Kidney capillary endothelial cell (primary cell): ENCODE results near the gene SMOC1.

Source experiments
- DNase-seq: peaks from one replicate; pipeline ENCODE4 v3.0.0-alpha.2; 2018; ENCODE audit warnings: low spot score

SMOC1 gene, protein sequence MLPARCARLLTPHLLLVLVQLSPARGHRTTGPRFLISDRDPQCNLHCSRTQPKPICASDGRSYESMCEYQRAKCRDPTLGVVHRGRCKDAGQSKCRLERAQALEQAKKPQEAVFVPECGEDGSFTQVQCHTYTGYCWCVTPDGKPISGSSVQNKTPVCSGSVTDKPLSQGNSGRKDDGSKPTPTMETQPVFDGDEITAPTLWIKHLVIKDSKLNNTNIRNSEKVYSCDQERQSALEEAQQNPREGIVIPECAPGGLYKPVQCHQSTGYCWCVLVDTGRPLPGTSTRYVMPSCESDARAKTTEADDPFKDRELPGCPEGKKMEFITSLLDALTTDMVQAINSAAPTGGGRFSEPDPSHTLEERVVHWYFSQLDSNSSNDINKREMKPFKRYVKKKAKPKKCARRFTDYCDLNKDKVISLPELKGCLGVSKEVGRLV

DNA sequence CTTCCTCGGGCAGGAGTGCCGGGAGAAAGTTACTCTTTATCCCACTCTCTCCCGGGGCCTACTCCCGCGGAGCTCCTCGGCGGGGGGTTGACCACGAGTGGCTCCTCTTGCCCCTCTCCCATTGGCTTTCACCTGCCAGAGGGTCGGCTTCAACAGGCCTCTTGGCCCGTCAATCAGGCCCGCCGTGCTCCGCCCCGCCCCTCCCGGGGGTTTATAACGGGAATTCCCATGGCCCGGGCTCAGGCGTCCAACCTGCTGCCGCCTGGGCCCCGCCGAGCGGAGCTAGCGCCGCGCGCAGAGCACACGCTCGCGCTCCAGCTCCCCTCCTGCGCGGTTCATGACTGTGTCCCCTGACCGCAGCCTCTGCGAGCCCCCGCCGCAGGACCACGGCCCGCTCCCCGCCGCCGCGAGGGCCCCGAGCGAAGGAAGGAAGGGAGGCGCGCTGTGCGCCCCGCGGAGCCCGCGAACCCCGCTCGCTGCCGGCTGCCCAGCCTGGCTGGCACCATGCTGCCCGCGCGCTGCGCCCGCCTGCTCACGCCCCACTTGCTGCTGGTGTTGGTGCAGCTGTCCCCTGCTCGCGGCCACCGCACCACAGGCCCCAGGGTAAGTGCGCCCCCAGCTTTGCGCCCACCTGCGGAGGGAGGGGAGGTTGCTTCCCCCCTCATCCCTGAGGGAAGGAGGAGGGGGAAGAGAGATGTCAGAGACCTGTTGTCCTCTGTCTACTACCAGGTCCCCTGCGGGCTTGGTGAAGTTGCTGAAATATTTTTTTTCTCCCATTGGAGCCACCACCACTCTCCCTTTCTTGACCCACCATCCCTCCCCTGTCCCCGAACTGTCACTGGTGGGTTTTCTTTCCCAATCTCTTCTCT lies at the start of gene SMOC1:
TSS of gene SMOC1 (plus strand) at position 242 of the 869 bp plus-strand sequence. CDS start at position 505, 263 bp downstream.
- DNase-seq, result no peak

DNA sequence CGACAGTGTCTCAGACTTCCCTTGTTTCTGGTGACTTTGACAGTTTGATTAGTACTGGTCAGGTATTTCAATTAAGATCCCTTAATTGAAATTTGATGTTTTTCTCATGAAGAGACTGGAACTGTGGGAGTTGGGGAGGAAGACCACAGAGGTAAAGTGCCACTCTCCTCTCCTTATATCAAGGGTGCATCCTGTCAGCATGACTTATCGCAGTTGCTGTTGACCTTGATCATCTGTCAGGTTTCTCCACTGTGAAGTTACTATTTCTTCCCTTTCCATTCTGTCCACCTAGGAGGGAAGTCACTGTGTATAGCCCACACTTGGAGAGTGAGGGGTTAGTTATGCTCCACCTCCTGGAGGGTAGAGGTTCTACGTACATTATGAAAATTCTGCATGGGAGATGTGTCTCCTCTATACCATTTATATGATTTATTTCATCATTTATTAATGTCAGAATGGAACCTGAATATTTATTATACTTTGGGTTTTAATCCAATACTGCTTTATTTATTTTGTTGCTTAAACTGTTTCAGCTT lies 40.3 kb upstream of the SMOC1 start:
- no peak for DNase-seq

DNA sequence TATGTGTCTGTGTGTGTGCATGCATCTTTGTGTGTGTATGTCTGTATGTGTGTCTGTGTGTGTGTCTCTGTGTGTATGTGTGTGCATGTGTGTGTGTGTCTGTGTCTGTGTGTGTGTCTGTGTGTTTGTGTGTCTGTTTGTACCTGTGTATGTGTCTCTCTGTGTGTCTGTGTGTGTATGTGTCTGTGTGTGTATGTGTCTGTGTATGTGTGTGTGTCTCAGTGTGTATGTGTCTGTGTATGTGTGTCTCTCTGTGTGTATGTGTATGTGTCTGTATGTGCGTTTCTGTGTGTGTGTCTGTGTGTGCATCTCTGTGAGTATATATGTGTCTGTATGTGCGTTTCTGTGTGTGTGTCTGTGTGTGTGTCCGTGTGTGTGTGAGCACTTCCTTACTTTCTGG lies 39.6 kb upstream of the SMOC1 start:
- DNase-seq, result no peak

DNA sequence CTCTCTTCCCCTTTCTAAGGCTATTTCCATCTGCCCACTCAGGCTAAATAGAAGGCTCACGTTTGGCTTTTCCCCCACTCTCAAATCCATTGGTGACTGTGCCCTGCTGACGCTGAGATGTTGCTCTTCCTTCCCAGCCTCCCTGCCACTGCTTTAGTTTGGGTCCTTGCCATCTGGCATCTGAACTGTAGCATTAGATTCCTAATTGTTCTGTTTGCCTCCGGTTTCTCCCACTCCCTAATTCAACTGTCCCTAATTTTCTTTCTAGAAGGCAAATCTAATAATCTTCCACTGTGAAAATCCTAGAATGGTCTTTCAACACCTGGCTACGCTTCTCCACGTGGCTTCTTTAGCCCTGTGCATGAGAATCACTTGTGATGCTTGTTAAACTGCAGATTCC lies 37.6 kb upstream of the SMOC1 start:
- DNase-seq, result no peak

DNA sequence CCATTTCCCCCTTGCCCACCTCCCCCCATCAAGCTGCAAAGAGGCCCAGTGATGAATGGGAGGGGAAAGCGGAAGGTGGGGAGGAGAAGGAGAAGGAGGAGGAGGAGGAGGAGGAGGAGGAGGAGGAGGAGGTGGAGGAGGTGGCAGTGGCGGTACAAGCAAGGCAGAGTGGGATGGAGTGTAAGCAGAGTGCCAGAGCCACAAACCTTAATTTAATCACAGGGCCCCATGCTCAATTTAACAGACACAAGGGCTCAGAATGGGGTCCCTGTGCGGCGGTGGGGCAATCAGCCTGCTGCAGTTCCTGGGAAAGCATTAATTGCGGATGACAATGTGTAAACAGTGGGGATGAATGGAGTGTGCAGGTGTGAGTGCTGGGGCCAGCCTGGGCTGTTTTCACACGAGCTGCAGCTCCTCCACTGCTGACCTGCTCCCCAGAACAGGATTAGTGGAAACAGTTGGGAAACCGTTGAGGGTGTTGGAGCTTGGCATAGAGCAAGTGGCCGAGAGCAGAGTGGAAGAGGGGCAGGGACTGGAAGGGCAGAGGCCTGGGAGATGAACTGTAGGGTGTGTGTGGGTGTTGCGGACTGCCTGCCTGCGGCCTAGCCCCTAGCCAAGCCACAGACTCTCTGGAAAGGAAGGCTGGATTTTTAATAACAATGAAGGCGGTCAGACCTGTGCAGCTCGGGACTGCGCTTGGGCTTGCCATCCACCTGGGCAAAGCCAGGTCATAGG lies 36.4 kb upstream of the SMOC1 start:
- DNase-seq, result no peak

DNA sequence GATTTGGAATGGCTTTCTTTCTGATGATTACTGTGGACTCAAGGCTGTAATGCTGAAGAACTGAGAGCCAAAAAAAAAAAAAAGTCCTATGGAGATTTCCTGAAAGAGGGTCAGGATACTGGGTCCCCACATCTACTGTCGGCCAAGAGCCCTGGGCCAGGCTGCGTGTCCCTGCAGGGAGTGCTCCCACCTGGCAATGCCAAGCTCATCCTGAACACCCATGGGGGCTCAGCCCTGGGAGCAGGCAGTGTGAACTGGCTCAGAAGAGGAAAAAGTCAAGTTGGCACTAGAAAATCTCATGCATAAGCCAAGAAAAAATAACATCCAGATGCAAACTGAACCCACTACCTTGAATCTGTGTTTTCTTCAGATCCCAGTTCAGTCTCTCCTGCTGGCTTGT lies 35.0 kb upstream of the SMOC1 start:
- no peak for DNase-seq

DNA sequence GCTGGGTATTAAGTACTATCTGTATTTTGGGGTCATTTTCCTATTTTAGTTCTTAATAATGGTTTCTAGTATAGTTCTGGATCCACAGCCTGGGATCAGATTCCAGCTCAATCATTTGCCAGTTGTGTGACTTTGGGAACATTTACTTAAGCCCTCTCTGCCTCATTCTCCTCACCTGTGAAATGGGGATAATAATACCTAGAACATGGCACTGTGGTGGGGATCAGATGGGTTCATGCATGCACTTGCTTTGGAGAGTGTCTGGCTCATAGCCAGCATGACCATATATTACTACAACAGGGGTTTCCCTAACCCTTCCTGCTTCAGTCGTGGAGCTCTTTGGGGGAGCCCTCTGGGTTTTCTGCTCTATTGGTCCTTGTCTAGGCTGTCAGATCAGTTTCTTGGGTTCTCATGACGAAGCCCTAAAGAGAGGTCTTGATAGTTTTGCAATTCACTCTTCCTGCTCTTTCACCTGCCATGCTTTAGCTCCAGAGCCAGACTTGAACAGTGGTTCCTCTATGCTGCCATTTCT lies 34.1 kb upstream of the SMOC1 start:
- DNase-seq, result no peak

DNA sequence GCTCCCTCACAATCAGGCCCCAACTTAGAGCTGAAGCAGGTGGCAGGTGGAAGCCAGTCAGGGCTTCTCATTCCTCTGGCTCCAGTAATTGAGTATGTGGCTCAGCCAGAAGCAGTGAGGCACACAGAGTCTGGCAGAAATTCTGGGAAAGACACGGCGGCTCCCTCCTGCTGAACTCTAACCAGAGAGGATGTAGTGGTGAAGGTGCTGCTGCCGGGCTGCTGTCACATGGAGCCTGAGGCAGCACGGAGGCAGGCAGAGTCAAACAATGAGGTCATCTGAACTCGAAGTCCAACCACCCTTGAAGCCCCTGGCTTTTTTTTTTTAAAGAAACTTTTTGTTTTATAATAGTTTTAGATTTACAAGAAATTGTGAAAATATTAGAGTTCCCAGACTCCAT lies 33.4 kb upstream of the SMOC1 start:
- DNase-seq, result no peak

DNA sequence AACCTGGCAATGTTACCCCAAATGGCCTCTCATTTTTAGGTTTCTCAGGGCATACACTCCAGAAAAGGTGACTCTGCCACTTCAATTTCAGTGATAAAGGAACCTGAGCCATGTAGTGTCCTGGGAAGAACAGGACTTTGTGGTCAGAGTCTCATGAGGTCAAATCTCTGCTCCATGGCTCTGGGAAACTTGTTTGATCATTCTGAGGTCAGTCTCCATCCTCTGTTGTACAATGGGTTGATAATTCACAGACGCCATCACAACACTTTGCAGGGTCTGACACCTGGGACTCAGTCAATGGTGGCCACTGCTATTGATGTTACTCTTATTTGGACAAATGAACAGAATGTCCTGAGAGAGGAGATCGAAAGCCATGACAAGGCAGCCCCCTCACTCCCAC lies 31.1 kb upstream of the SMOC1 start:
- no peak for DNase-seq

DNA sequence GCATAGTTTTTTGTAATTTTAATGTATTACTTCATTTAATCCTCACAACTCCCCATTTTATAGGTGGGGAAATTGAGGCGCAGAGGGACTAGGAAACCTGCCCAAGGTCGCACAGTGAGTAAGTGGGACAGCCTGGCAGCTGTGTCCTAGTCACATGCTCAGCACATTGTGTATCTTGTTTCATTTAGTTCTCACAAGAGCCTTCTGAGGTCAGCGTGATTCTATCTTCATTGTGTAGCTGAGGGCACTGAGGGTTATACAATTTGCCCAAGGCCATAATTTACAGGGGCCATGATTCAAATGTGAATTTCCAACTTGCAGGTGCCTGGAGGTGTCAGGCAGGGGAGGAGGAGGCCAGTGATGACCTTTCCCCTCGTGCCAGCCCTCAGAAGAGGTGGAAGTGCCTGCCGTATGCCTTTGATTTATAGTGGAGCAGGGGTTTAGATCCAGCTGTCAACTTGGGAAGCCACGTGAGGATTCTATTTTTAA lies 30.3 kb upstream of the SMOC1 start:
- DNase-seq, result no peak

DNA sequence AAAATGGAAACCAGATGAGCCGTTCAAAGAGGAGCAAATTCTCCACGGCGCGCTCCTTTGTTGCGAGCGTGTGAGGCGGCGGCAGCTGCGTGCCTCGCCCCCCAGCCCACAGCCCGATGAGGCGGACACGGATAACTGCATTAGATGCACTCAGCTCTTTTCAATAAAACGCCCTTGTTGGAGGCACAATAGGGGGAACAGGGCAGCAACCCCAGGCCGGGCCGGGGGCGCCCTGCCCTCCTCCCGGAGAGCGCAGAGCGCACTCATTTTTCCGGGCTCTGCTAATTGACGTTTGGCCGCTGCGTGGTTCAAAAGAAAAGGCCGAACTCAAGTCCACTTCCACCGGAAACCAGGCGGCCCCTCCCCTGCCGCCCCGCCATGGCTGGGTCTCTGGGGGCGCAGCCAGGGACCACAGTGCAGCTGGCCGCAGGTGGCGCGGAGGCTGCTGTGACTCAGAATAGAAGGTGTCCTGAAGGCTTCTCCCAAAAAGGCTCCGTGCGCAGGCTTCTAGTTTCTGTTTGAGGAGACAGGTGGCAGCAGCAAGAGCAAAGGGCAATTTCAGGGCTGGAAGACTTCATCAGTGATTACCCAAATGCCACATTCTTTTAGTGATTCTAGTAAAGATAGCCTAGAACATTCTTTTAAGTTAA lies 29.0 kb upstream of the SMOC1 start:
- no peak for DNase-seq

DNA sequence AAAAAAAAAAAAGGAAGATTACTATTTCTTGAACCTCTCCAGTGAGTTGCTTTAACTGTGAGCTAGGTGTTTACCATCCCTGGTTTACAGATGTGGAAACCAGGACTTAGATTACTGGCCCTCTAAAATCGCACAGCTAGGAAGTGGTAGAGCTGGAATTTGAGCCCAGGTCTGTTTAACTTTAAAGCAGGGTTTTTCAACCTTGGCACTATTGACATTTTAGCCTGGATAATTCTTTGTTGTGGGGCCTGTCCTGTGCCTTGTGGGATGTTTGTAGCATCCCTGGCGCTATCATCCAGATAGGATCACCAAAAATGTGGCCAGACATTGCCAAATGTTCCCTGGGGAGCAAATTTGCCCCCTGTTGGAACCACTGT lies 28.5 kb upstream of the SMOC1 start:
- DNase-seq, result no peak

DNA sequence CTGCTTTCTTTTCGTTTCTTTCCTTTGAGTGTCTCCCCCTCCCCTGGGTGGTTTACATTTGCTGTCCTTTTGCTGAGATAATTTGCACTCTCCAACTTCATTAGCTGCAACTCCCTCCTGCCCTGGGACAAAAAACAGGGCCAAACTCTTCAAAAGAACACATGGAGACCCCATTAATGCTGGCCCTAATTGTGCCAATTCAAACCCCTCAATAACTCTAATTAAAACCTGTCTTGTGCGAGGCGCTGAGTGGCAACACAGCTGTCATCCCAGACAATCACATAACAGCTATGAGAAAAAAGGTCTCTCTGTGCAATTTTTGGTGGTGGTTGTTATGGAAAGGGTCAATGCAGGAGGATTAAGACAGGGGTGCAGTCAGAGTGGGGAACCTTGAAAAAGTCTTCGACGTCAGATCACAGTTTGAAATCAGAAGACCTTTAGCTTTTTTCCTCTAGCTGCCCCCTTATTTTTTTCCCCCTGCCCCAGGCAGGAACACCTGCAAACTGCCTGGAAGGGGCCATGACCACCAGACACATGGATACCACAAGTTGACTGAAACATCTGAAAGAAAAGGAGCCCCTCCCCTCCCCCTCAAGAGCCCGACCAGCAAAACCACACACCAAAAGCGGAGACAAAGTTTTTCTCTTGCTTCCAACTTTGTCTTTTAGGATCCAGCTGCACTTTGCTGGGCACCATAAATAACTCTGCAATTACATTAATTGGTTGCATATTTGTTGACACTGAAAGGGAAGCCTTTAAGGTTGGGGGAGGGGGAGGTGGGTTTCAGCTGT lies 26.5 kb upstream of the SMOC1 start:
- DNase-seq, result no peak

DNA sequence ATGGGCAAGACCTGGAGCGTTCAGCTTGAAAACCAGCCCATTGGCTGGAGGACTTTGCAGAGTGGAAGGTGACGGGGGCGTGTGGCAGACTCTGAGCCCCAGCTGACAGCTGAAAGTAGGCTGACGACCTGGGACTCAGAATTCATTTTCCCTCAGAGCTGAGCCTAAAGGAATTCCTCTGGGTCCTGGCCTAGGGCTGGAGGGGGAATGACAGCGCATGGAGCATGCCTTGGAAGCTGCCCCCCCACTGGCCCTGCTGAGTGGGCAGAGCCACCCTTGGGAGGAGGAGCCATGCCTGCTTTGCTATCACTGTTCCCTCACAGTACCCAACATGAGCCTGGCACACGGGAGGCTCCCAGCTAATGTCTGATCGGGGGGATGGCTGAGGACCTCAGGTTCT lies 25.4 kb upstream of the SMOC1 start:
- DNase-seq, result no peak

DNA sequence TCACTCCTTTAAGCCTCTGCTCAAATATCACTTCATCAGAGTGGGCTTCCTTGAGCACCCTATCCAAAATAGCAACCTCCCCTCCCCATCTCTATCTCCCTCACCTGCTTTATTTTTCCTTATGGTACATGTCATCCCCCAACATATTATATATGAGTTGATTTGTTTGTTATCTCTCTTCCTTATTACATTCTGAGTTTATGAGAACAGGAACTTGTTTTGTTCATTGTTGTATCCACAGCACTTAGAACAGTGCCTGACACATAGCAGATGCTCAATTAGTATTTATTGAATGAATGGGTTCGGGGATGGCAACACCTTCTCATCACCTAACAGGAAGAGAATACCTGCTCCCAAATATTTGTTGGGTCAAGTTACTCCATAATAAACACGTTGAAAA lies 24.6 kb upstream of the SMOC1 start:
- DNase-seq, result no peak

DNA sequence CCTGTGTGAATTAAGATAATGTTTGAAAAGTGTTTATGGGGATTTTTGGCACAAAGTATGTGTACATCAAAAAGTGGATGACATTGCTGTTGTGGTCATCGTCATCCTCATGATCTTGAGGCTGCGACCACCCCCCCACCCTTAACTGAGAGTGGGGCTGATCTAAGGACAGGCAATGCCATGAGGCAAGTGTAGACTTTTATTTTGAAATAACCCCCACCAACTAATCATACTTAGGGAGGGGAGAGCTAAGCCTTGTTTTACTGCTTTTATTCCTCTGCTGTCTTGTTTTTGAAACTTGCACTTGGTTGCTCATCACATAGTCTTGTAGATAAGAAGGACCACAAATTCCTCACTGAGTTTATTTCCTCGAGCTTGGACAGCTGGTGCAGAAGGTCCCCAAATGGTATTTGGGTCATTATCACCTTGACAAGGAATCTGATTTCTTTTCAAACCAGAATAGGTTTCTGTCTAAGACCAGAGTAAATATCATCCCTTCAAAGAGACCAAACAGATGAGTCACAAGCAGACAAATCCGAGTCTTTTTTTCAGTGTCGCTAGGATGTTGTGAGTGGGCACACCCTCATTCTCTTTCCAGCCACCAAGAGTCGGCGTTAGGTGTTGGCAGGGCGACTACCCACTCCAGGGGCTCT lies 23.9 kb upstream of the SMOC1 start:
- no peak for DNase-seq

DNA sequence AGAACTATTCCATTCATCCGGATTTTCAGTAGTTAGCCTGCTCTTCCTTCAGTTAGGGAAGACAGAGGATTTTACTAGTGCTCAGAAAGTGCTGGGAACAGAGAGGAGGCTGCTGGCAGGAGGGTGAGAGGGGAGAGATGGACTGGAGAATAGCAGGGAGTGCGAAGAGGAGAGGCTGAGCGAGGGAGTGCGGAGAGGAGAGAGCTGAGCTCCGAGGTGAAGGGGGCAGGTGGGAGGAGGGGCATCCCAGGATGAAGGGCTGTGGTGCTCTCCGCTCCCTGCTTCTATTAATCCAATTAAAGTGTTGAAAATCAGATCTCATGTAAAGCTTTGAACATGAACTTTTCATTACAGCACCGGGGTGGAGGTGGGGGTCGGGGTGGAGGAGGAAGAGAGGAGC lies 20.4 kb upstream of the SMOC1 start:
- no peak for DNase-seq

DNA sequence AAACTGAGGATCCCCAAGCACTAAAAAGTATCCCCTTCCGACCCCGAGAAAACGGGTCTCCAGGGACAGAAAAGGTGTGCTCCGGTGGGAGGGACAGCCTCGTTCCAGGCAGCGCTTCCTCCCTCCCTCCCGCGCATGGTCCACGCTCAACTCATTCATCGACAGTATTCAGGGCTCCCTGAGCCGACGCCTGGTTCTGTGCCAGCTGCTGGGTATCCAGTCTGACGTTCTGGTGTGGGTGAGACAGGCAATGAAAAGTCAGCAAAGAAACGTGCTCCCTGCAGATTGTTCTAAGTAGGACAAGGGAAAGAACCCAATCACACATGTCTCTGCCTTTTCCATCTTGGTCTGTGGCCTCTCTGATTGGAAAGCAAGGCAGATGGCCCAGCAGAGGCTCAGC lies 19.6 kb upstream of the SMOC1 start:
- DNase-seq, result no peak

DNA sequence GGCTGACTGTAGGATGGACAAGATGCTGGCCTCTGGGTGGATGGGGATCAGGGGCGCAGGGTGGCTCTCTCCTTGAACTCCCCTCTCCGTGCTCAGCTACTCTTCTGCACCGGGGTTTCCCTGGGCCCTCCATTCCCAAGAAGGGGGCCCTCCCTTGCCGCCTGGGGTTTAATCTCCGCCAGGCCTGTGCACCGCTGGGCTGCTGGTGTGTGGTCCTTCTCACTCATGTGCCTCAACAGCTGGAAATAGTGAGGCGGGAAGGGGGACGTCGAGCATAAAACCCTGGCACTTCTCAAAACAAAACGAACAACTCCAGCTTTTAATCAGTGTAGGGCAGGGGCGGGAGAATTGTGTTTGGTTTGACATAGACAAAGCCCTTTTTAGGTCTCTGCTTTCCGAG lies 19.0 kb upstream of the SMOC1 start:
- no peak for DNase-seq

DNA sequence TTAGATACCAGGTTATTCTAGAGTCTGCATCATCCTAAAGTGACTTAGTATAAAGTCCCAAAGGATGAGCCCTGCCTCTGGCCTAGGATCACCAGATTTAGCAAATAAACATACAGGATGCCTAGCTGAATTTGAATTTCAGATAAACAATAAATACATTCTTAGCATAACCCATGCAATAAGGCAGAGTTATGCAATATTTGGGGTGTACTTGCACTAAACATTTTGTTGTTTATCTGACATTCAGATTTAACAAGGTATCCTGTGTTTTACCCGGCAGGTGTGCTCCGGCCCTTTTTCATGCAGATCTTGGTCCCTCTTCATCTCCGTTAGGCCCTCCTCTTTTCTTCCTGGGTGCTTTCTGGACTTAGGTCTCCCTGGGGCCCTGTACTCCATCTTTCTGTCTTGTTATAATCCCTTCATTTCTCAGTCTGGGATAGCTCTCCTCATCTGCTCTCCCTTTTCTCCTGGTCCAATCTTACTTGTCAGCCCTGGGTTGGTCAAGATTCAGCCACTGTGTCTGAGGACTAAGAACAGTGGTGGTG lies 18.1 kb upstream of the SMOC1 start:
- DNase-seq, result no peak
